Sciatic nerve (tissue), 2 donors: ENCODE data around the gene PLEK. TPM values are rescaled to one million over a fixed set of nuclear protein-coding genes. Genes with fewer than 3 reads are reported as not detected.

ENCODE experiments used
- ATAC-seq: fragments of 200-7000 bp; cut with Tn5 transposase; one replicate; pipeline ENCODE4 v1.9.1; 2020; ENCODE audit warnings: mild to moderate bottlenecking, moderate library complexity
- DNase-seq: peaks from one replicate; pipeline ENCODE4 v3.0.0-alpha.2; 2020; ENCODE audit warnings: low spot score
- intact Hi-C: fragments of 100-400 bp; cut with DNase I; formaldehyde crosslinking; loops from one replicate; pipeline ENCODE4 v1.14.2; 2022
- total RNA-seq: library from RNA; stranded (reverse); fragmentation: NEBNext Ultra II Directional; extraction: Animal tissue kit (Norgen Biotek cat#: 25700); gene quantifications from one replicate; pipeline ENCODE4 v1.2.1, GENCODE V29; 2021
- donor health status: DM: no; HTN: no; CAD: no.
- donor health status: DM: no; HTN: no; CAD: no.

Gene PLEK
- 21.0 TPM for total RNA-seq

- DNase-seq (peak; percentile 65), ATAC-seq (peak; percentile 68)
- intact Hi-C loops: no loop called here
Observed at GRCh38 chr2:68365087-68365486, at the start of gene PLEK. PLEK (plus strand) TSS chr2:68365282; CDS start chr2:68365352, 70 bp downstream.

- ATAC-seq (no peak), DNase-seq (no peak)
- intact Hi-C loops: no loop called here
Observed at GRCh38 chr2:68316111-68316510, 49.0 kb upstream of the PLEK start.

- DNase-seq (no peak), ATAC-seq (peak; percentile 53)
- intact Hi-C loops: no loop called here
Observed at GRCh38 chr2:68317971-68318913, 46.8 kb upstream of the PLEK start.

- ATAC-seq (peak; percentile 54), DNase-seq (peak; percentile 64)
- intact Hi-C loops: no loop called here
Observed at GRCh38 chr2:68318914-68319397, 46.1 kb upstream of the PLEK start.

GRCh38 chr2:68319398-68320117 is 45.5 kb upstream of the PLEK start, which contains the start of gene CNRIP1:
CNRIP1 (minus strand) TSS chr2:68319949; CDS start chr2:68319400, 549 bp downstream.
- intact Hi-C loops: no loop called here
- DNase-seq: peak; percentile 87
- ATAC-seq: peak; percentile 94

GRCh38 chr2:68320118-68320641 is 44.9 kb upstream of the PLEK start:
- peak; percentile 25 for ATAC-seq
- no peak for DNase-seq
- intact Hi-C loops: no loop called here

- ATAC-seq (no peak), DNase-seq (no peak)
- intact Hi-C loops: no loop called here
Observed at GRCh38 chr2:68325056-68325455, 40.0 kb upstream of the PLEK start.

GRCh38 chr2:68328901-68329300 is 36.2 kb upstream of the PLEK start:
- DNase-seq (no peak), ATAC-seq (no peak)
- intact Hi-C loops: no loop called here

- intact Hi-C loops: no loop called here
- DNase-seq (no peak), ATAC-seq (no peak)
Observed at GRCh38 chr2:68330691-68331090, 34.4 kb upstream of the PLEK start.

- intact Hi-C loops: no loop called here
- ATAC-seq (no peak), DNase-seq (no peak)
Observed at GRCh38 chr2:68333009-68333408, 32.1 kb upstream of the PLEK start.

- ATAC-seq (no peak), DNase-seq (no peak)
- intact Hi-C loops: no loop called here
Observed at GRCh38 chr2:68333931-68334330, 31.2 kb upstream of the PLEK start.

GRCh38 chr2:68336192-68336591 is 28.9 kb upstream of the PLEK start:
- intact Hi-C loops: no loop called here
- DNase-seq (no peak), ATAC-seq (no peak)

GRCh38 chr2:68340226-68341061 is 24.6 kb upstream of the PLEK start:
- intact Hi-C loops: no loop called here
- DNase-seq: no peak
- no peak for ATAC-seq

GRCh38 chr2:68341062-68341329 is 24.1 kb upstream of the PLEK start:
- DNase-seq (no peak), ATAC-seq (no peak)
- intact Hi-C loops: no loop called here

- intact Hi-C loops: no loop called here
- ATAC-seq: no peak
- no peak for DNase-seq
Observed at GRCh38 chr2:68341583-68341982, 23.5 kb upstream of the PLEK start.

- no peak for DNase-seq
- intact Hi-C loops: no loop called here
- ATAC-seq: no peak
Observed at GRCh38 chr2:68342470-68342869, 22.6 kb upstream of the PLEK start.

GRCh38 chr2:68344031-68344430 is 21.1 kb upstream of the PLEK start:
- DNase-seq: no peak
- intact Hi-C loops: no loop called here

GRCh38 chr2:68345129-68345875 is 19.8 kb upstream of the PLEK start:
- DNase-seq: no peak
- no peak for ATAC-seq
- intact Hi-C loops: no loop called here

More at GRCh38 chr2:68344031-68344430, 21.1 kb upstream of the PLEK start:
- no peak for ATAC-seq
